IMR-90 (cell line): Measurements from ENCODE around the gene MON2. TPM values are rescaled to one million over a fixed set of nuclear protein-coding genes. Genes with fewer than 3 reads are reported as not detected.

Experiments used
- ATAC-seq: fragments of 200-7000 bp; cut with Tn5 transposase; 2 replicates; pipeline ENCODE4 v1.9.1; 2020; ENCODE audit warnings: low read depth, mild to moderate bottlenecking, moderate library complexity
- BruUV-seq: library from RNA; stranded (reverse); fragments of 400-500 nt; replicated peaks from 2 replicates; lab custom pipeline; 2021; lab: Mats Ljungman, UMichigan
- CTCF ChIA-PET: fragments of 300-600 bp; formaldehyde crosslinking; extraction: SDS; loops from one replicate; lab custom pipeline; 2021; ENCODE audit warnings: antibody characterized with exemption; lab: Yijun Ruan, JAX
- POLR2A ChIA-PET: fragments of 300-600 bp; sonication (Branson Sonifier 250); formaldehyde crosslinking; loops from one replicate; lab custom pipeline; 2022; ENCODE audit warnings: antibody characterized with exemption; ENCODE audit not compliant: unreplicated experiment; lab: Charles Lee
- DNase-seq: peaks from one replicate; pipeline ENCODE4 v3.0.0; 2013
- H2AFZ ChIP-seq: replicated peaks from 2 replicates; pipeline ENCODE3; 2013; ENCODE audit warnings: low read length, mild to moderate bottlenecking; ENCODE audit not compliant: poor library complexity
- H2AK5ac ChIP-seq: 2 replicates; pipeline ENCODE4 v1.6.1; 2013; ENCODE audit warnings: low read depth, low read length, inconsistent platforms
- H2AK9ac ChIP-seq: replicated peaks from 2 replicates; pipeline ENCODE3; 2013; ENCODE audit warnings: mild to moderate bottlenecking, low read depth, low read length, moderate library complexity; ENCODE audit not compliant: poor library complexity
- H2BK120ac ChIP-seq: 2 replicates; pipeline ENCODE4 v1.6.1; 2013; ENCODE audit warnings: low read depth, low read length, inconsistent platforms
- H2BK15ac ChIP-seq: 3 replicates; pipeline ENCODE4 v1.6.1; 2013; ENCODE audit warnings: low read depth, low read length, inconsistent platforms
- H2BK20ac ChIP-seq: 2 replicates; pipeline ENCODE4 v1.6.1; 2013; ENCODE audit warnings: low read depth, mild to moderate bottlenecking, inconsistent platforms, low read length, moderate library complexity
- H2BK5ac ChIP-seq: 2 replicates; pipeline ENCODE4 v1.6.1; 2013; ENCODE audit warnings: mild to moderate bottlenecking, low read depth, low read length, inconsistent platforms; ENCODE audit not compliant: poor library complexity, severe bottlenecking
- H3K14ac ChIP-seq: replicated peaks from 2 replicates; pipeline ENCODE4 v1.6.1; 2013; ENCODE audit warnings: low read depth, low read length, inconsistent platforms
- H3K18ac ChIP-seq: 2 replicates; pipeline ENCODE4 v1.6.1; 2013; ENCODE audit warnings: low read depth, low read length, control low read depth
- H3K23ac ChIP-seq: 2 replicates; pipeline ENCODE4 v1.6.1; 2013; ENCODE audit warnings: low read depth, low read length, inconsistent platforms
- H3K27ac ChIP-seq: 2 replicates; pipeline ENCODE4 v1.5.1; 2013; ENCODE audit warnings: mild to moderate bottlenecking, control low read depth, low read length; ENCODE audit not compliant: insufficient read depth
- H3K27me3 ChIP-seq: 2 replicates; pipeline ENCODE4 v1.6.1; 2013; ENCODE audit warnings: low read length; ENCODE audit not compliant: control insufficient read depth, insufficient read depth
- H3K36me3 ChIP-seq: 2 replicates; pipeline ENCODE4 v1.6.1; 2013; ENCODE audit warnings: low read length, mixed read lengths; ENCODE audit not compliant: control insufficient read depth, insufficient read depth
- H3K4ac ChIP-seq: 2 replicates; pipeline ENCODE4 v1.6.1; 2013; ENCODE audit warnings: low read depth, low read length, inconsistent platforms
- H3K4me1 ChIP-seq: 2 replicates; pipeline ENCODE4 v1.6.1; 2013; ENCODE audit warnings: low read length, mixed read lengths; ENCODE audit not compliant: control insufficient read depth, insufficient read depth
- H3K4me2 ChIP-seq: 2 replicates; pipeline ENCODE4 v1.6.1; 2013; ENCODE audit warnings: low read depth, mild to moderate bottlenecking, control low read depth, low read length, moderate library complexity
- H3K4me3 ChIP-seq: 2 replicates; pipeline ENCODE4 v1.5.1; 2013; ENCODE audit warnings: low read depth, mild to moderate bottlenecking, control low read depth, low read length, moderate library complexity; ENCODE audit not compliant: insufficient read depth
- H3K56ac ChIP-seq: 2 replicates; pipeline ENCODE4 v1.6.1; 2013; ENCODE audit warnings: low read length, inconsistent platforms; ENCODE audit not compliant: insufficient read depth; ENCODE audit errors: extremely low read depth
- H3K79me1 ChIP-seq, 2 experiments: 2 replicates each; pipeline ENCODE4 v1.6.1; 2013; ENCODE audit warnings: low read length in 2 of 2, inconsistent platforms in 1 of 2, low read depth in 1 of 2
- H3K9ac ChIP-seq: 2 replicates; pipeline ENCODE4 v1.6.1; 2013; ENCODE audit warnings: low read depth, low read length, control low read depth
- H3K9me1 ChIP-seq: 2 replicates; pipeline ENCODE4 v1.6.1; 2013; ENCODE audit warnings: low read length, inconsistent platforms; ENCODE audit not compliant: insufficient read depth
- H3K9me3 ChIP-seq: 2 replicates; pipeline ENCODE4 v1.6.1; 2013; ENCODE audit warnings: low read length; ENCODE audit not compliant: control insufficient read depth, insufficient read depth
- H4K20me1 ChIP-seq: 2 replicates; pipeline ENCODE4 v1.6.1; 2013; ENCODE audit warnings: low read length, inconsistent platforms; ENCODE audit not compliant: insufficient read depth
- H4K5ac ChIP-seq: 2 replicates; pipeline ENCODE4 v1.6.1; 2013; ENCODE audit warnings: mild to moderate bottlenecking, low read depth, low read length, control low read depth
- H4K8ac ChIP-seq, 2 experiments: 2 replicates each; pipeline ENCODE4 v1.6.1; 2013; ENCODE audit warnings: low read depth in 2 of 2, low read length in 2 of 2, control low read depth in 1 of 2, inconsistent platforms in 1 of 2
- H4K91ac ChIP-seq: 2 replicates; pipeline ENCODE4 v1.6.1; 2013; ENCODE audit warnings: low read depth, low read length, inconsistent platforms; ENCODE audit not compliant: insufficient read depth
- BHLHE40 ChIP-seq: fragments of 150-350 bp; IDR thresholded peaks from 2 replicates; pipeline ENCODE4 v1.6.1; 2016; ENCODE audit warnings: mild to moderate bottlenecking, low read depth, low read length
- CEBPB ChIP-seq: IDR thresholded peaks from 2 replicates; pipeline ENCODE4 v1.6.1; 2012; ENCODE audit warnings: low read depth, low read length, improper control_type of control experiment
- CHD1 ChIP-seq: IDR thresholded peaks from 2 replicates; pipeline ENCODE4 v1.6.1; 2012; ENCODE audit warnings: low read depth, low read length, improper control_type of control experiment
- CTCF ChIP-seq: conservative IDR thresholded peaks from 2 replicates; pipeline ENCODE4 v1.5.1; 2012; ENCODE audit warnings: mild to moderate bottlenecking, low read depth, low read length, improper control_type of control experiment
- FOS ChIP-seq: fragments of 150-350 bp; IDR thresholded peaks from 2 replicates; pipeline ENCODE4 v1.6.1; 2016; ENCODE audit warnings: low read depth, low read length
- NFE2L2 ChIP-seq: fragments of 150-350 bp; IDR thresholded peaks from 2 replicates; pipeline ENCODE4 v1.6.1; 2016; ENCODE audit warnings: low read depth, mild to moderate bottlenecking, low read length
- POLR2A ChIP-seq: IDR thresholded peaks from 2 replicates; pipeline ENCODE4 v1.6.1; 2012; ENCODE audit warnings: mild to moderate bottlenecking, low read depth, low read length
- RAD21 ChIP-seq: IDR thresholded peaks from 2 replicates; pipeline ENCODE4 v1.6.1; 2012; ENCODE audit warnings: low read length, improper control_type of control experiment
- RCOR1 ChIP-seq: IDR thresholded peaks from 2 replicates; pipeline ENCODE4 v1.6.1; 2012; ENCODE audit warnings: mild to moderate bottlenecking, low read length, improper control_type of control experiment; ENCODE audit not compliant: insufficient replicate concordance
- RFX5 ChIP-seq: IDR thresholded peaks from 2 replicates; pipeline ENCODE4 v1.8.0; 2012; ENCODE audit warnings: low read depth, mild to moderate bottlenecking, low read length, moderate library complexity
- SMC3 ChIP-seq: fragments of 150-350 bp; IDR thresholded peaks from 2 replicates; pipeline ENCODE4 v1.6.1; 2016; ENCODE audit warnings: low read depth, mild to moderate bottlenecking, antibody characterized with exemption, low read length, moderate library complexity
- USF2 ChIP-seq: fragments of 150-350 bp; IDR thresholded peaks from 2 replicates; pipeline ENCODE4 v1.6.1; 2017; ENCODE audit warnings: mild to moderate bottlenecking, antibody characterized with exemption, low read length, low read depth
- WGBS, 2 experiments: methylation state at CpG; one replicate each; pipeline versions ENCODE4 v1.1.5 to v1.1.7; 2013; ENCODE audit warnings: missing lambda C conversion rate in 2 of 2; ENCODE audit not compliant: insufficient read length in 1 of 2; ENCODE audit errors: extremely low coverage in 2 of 2; 5-methylcytosine and 5-hydroxymethylcytosine counted together
- dilution Hi-C: fragments of 300-500 bp; cut with HindIII; formaldehyde crosslinking; loops from one replicate; pipeline ENCODE4 v1.14.3; 2018; ENCODE audit warnings: low sequenced_read_pairs; ENCODE audit not compliant: unreplicated experiment
- in situ Hi-C: fragments of 300-500 bp; cut with MboI; formaldehyde crosslinking; loops from 3 replicates; pipeline ENCODE4 v1.14.3; 2019; ENCODE audit warnings: low sequenced_read_pairs, inconsistent platforms, mixed read lengths
- intact Hi-C: fragments of 100-400 bp; cut with micrococcal nuclease; formaldehyde crosslinking; loops from 2 replicates; pipeline ENCODE4 v1.10.0; 2022
- polyA plus RNA-seq, 3 experiments: library from polyadenylated mRNA; depleted of rRNA; stranded (reverse); fragments of >200 nt; gene quantifications; 2 replicates each; pipeline ENCODE4 v1.2.3, GENCODE V29; 2012; ENCODE audit warnings: low replicate concordance in 1 of 3
- total RNA-seq: library from RNA; depleted of rRNA; stranded (reverse); fragments of >200 nt; gene quantifications from 2 replicates; pipeline ENCODE4 v1.2.3, GENCODE V29; 2012
- TF ChIP-seq, protein P1 (sequence below): fragments of 150-350 bp; IDR thresholded peaks from 2 replicates; pipeline ENCODE4 v1.6.1; 2016; ENCODE audit warnings: low read depth, mild to moderate bottlenecking, low read length, moderate library complexity, borderline replicate concordance

The MON2 gene
- total and polyA plus RNA-seq, 2 of the 4 experiments (the other 2 are of a cell fraction) = 13.2 to 39.3 TPM

- intact Hi-C loops (no loop called here), dilution Hi-C loops (no loop called here), in situ Hi-C loops (no loop called here)
- ATAC-seq (no peak), DNase-seq (no peak)
- Histone ChIP-seq H2AK9ac (no peak overlapping the region), H3K4me3 (no peak overlapping the region), H3K56ac (no peak overlapping the region), H2AK5ac (no peak overlapping the region), H3K27ac (no peak overlapping the region), H2AFZ (no peak overlapping the region), H3K9me1 (no peaks in the 10 kb centered on the region), H3K27me3 (peaks cover 7% of the 10 kb centered on the region), H3K4me2 (no peak overlapping the region), H2BK5ac (no peak overlapping the region), H3K4me1 (no peaks in the 10 kb centered on the region), H4K5ac (no peak overlapping the region), H3K23ac (no peak overlapping the region), H3K4ac (no peak overlapping the region), H3K18ac (no peak overlapping the region), H3K9ac (no peak overlapping the region), H4K91ac (no peak overlapping the region), H3K79me1 (no peaks in the 10 kb centered on the region), H3K14ac (no peak overlapping the region), H3K36me3 (no peaks in the 10 kb centered on the region), H2BK120ac (no peak overlapping the region), H4K20me1 (no peaks in the 10 kb centered on the region), H2BK20ac (no peak overlapping the region), H3K9me3 (no peaks in the 10 kb centered on the region; the same call in 1 of the 2 replicates), H2BK15ac (no peak overlapping the region), H4K8ac (no peak overlapping the region)
- WGBS, 2 experiments = no CpG with 5 or more reads among the region's 2 CpGs
- BruUV-seq = no TSS peak
- ChIA-PET POLR2A (no interaction called here), CTCF (no interaction called here)
- TF ChIP-seq RFX5 (no peak), CHD1 (no peak), USF2 (no peak), CEBPB (no peak), RCOR1 (no peak), FOS (no peak), CTCF (no peak), SMC3 (no peak), BHLHE40 (no peak), NFE2L2 (no peak), POLR2A (no peak), RAD21 (no peak)
- TF ChIP-seq, protein P1, sequence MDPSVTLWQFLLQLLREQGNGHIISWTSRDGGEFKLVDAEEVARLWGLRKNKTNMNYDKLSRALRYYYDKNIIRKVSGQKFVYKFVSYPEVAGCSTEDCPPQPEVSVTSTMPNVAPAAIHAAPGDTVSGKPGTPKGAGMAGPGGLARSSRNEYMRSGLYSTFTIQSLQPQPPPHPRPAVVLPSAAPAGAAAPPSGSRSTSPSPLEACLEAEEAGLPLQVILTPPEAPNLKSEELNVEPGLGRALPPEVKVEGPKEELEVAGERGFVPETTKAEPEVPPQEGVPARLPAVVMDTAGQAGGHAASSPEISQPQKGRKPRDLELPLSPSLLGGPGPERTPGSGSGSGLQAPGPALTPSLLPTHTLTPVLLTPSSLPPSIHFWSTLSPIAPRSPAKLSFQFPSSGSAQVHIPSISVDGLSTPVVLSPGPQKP = no peak
Measured at GRCh38 chr12:62446754-62447452, 19.7 kb upstream of the MON2 start.
